HG03460 (cell line): ENCODE data around the gene CXXC5.

Source experiments
- ATAC-seq: cut with Tn5 transposase; IDR thresholded peaks from one replicate; pipeline ENCODE4 v1.9.1; 2021; ENCODE audit not compliant: unreplicated experiment

CXXC5 gene

DNA sequence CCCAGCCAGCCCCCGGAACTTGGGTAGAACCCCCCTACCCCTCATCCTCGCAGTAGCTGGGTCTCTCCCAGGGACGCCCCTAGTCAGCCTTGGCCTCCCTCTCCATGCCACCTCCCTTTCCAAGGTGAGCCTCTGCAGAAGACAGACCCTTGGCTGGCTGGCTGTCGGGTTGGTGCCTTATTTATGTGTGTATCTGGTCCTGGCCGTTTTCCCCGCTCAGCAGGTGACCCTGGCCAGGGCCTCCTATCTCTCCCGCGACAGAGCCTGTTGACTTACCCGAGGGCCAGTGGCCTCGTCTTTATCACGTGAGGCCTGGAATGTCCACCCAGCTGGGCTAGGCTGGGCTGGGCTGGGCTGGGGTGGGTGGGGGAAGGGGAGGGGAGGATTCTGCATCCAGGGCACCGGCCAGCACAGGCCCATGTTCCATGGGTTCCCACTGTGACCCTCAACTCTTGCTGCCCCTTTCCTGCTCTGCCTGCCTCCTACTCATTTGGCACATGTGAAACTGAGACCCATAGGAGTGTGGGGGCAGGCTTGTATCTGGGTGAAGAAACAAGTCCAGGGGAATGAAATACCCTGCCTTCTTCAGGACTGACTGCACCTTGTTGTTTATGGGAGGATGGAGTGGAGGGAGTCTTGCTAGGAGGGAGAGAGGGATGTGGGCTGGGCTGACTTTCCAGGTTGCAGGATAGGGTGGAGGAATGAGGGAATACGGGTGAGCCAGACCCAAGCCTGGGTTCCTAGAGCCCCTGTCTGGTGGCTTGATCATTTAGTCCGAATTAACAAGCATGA is 3.1 kb downstream of the CXXC5 start:
- ATAC-seq: no peak

DNA sequence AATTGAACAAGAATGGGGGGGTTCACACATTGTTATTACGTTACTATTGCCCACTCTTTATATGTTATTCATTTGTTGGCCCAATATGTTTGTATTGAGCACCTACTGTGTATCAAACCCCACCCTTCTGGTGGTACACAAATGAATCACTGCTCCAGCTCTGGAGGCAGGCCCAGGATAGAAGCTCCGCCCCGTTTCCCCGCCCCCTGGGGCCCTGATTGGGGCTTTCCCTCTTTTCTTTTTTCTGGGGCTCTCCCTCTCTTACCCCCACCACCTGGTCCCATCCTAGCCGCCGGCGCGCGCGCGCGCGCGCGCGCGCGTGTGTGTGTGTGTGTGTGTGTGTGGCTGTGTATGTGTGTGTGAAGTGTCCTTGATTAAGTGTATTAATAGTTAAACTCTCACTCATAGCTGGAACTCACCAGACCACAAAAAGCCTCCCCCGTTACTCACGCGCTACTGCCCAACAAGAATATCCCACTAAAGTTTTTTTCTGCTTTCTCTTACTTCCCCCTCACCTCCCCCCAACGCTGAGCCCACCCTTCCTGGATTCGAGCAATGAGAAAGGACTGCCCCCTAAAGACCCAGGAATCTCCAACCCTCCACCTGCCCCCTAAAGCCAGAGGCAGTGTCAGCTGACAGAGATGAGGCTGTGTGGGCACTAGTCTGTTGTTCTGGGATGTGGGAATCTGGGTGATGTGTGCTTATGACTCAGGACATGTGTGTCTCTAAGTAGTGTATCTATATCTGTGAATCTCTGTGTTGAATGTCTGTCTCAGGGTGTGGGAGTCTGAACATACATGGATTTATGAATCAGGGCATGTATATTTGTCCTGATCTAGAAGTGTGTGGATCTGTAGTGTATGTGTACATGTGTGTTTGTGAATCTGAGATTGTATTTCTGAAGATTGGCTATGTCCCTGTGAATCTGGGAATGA is 4.0 kb downstream of the CXXC5 start:
- peak; percentile 34 for ATAC-seq

DNA sequence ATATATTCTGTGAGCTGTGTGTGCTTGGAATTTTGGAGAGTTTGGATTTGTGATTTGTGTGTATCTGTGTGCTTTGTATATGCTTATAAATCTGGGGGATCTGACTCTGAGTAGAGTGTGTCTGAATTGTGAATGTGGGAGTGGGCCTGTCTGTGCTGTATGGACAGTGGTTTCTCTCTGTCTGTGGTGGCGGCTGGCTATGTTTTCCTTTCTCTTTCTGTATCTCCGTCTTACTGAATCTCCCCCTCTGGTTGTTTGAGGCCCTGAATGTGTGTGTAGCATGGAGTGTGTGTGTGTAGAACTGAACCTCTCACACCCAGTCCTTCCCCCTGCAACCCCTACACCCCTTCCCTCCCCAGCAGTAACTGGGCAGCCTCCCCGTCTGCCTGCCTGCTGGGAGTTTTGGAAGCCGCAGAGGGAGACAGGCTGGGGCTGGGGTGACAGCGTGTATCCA is 4.7 kb downstream of the CXXC5 start:
- peak; percentile 29 for ATAC-seq

DNA sequence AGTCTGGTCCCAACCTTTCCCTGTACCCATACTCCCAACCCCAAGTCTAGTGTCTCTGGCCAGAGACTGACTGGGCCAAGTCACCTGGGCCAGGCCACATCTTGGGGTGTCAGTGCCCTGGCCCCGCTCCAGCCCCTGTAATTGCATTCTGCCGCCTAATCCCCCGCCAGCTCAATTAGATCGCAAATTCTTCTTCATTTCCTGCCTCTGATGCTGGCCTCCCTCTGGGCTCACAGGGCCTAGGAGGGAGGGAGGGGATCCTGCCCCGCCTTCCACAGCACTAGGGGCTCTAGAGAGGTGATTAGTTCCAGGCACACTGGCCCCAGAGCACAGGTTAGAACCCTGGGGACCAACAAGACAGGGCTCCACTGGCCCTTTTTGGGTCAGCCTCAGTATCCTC is 5.5 kb downstream of the CXXC5 start:
- ATAC-seq: no peak

DNA sequence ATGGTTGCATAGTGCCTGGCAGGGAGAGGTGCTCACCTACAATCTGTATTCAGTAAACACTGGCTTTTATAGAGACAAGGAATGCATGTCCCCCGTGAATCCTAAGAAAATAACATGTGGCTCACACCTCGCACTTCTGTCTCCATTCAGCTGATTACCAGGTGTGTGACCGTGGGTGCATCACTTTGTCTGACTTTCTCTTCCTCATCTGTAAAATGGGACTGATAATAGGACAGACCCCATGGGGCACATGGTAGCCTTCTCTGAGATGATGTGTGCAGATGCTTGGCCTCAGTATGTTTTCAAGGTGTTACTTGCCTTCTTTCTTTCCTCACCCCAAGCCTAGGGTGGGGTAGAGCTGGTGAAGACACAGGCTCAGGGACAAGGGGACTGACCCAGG is 6.3 kb downstream of the CXXC5 start:
- ATAC-seq: no peak

DNA sequence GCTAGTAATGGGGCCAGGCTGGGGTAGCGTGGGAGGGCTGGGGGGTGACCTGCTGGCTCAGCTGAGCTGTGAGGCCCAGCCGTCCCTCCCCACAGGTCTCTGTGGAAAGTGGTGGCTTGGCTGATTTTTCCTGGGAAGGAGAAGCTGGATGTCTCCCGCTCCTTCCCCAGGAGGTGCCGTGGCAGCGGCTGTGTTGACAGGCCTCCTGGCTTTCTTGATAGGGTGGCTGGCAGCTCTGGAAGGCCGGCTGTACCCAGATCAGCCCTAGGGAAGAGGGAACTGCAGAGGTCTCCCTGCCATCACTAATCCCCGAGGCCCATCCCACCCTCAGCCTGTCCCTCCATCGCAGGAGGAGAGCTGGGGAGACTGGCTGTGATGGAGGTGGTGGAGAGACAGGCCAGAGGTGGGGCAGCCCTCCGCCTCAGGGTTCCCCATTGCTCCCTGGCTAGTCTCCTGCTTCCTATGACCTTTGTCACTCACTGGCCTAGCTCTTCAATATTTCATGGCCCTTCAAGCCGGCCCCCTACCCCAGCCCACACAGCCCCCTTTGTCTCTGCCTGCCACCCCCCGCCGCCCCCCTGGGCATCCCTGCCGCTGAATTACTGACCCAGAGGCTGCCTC is 6.8 kb downstream of the CXXC5 start:
- ATAC-seq: no peak

DNA sequence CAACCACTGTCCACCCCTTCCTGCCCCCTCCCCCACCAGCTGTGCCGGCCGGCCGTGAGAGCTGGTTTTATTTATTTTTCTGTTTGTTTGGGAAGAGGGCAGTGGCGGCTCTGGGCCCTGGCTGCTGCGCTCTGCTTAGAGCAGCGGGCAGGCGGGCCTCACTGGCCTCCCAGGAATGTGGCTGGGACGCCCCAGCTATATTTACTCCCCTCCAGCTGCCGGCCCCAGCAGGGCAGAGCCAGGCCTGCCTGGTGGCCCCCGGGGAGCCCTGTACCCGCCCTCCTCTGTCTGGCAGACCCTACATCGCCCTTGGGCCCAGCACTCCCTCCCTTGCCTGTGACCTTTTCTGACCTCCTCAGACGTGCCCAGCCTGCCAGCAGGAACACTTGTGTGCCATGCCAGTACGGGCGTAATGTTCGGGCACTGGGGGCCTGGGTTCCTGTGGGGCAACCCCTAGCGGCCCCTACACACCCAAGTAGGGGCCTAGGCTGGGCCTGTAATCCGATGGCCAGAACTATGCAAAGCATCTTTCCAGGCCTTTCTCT is 7.7 kb downstream of the CXXC5 start:
- no peak for ATAC-seq

DNA sequence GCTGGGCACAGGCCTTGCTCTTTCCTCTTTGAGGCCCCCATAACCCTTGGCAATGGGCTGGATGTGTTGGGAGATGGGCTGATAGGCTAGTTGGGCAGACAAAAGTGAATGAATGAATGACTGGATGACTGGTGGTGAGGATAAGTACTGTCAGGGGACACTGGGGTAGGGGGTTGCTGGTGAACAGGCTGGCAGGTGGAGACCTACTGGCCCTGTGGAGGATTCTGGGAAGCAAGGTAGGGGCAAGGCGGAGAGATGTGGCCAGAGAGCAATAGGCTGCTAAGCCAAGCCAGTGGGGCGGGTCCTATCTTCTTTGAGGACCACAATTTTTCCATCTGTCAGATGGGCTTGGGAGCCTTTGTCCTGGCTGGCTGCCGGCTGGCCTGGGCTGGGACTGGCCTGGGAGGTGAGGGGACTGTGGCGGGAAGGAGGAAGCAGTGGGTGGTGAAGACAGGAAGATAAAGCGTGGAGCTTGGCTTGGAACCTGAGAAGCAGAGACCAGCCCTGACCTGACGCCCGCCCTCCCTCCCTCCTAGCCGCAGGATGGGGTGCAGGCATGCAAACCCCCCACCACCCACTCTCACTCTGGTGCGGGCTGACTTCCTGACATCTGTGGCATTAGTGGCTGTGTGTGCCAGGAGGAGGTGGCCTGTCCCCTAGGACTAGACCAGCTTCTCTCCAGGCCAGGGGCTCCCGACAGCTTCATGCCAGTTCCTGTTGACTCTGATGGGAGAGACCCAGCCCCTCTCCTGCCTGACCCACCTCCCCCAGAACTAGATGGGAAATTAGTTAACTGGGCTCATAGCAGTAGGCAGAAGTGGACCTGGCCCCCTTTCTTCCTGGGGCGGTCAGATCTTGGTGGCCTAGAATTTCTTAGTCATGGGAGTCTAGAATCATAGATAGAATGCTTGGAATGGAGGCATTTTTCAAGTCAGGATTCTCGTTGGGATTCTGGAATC is 9.5 kb downstream of the CXXC5 start:
- ATAC-seq: no peak

DNA sequence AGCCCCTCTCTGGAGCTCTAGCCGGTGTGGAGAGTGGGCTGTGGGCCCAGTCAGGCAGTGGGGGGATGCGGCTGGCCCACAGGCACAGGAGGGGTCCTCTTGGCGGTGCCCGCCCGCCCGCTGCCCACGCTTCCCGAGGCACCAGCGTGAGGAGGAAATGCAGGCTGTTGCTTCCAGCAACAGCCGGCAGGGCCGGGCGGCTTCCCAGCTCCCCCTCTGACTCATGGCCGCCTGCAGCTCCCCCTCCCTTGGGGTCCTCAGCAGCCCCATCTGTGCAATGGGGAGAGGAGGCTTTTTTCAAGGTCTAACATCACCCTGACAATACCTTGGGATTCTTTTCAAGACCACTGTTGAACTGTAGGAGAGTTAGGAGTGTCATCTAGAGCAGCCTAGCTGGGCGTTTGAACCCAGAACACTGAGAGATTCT is 10.4 kb downstream of the CXXC5 start:
- ATAC-seq: no peak

DNA sequence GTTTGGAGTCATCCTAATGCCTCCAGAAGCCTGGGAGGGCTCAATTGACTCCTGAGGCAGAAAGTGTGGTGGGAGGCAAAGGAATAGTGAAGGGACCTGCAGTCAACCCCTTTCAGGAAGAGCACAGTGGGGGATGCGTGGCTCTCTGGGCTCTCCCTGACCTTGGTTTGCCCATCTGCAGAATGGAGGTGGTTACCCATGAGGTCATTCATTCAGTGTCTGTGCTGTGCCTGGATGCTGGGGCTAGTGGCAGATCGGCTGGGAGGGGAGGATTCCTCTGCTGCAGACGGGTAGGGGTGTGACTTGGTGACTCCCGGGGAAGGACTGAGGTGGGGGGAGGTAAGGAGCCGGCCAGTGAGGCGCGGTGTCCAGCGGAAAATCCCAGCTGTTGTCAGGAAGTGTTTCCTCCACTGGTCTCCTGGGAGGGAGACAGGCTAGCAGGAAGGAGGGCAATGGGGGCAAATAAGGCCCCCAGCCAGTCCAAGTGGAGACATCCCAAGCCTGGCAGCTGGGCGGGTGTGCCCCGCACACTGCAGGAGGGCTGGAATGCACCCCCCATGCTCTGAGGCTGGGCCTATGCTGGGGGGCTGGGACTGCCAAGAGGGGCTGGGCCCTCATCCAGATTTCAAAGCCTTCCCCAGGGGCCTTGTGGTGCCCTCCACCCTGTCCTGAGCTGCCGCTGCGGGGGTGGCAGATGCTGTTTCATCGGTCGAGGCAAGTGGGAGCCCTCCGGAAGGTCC is 10.9 kb downstream of the CXXC5 start:
- peak; percentile 29 for ATAC-seq

DNA sequence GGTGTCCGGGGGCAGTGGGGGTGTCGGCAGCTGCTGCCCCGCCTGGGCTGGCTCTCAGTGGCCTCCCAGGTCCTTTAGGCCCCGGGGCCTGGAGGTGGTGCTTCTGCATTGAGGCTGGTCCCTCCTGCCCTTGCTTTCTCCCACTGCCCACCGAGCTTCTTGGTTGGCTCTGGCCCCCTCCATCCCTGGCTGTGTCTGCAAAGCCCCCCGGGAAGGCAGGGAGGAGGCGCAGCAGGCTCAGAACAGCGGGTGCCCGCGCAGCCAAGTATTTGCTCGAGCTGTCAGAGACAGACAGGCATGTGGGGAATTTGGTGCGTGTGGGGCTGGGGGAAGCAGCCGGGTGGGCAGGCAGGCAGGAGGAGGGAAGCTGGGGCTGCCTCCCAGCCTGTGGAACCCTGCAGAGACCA is 11.5 kb downstream of the CXXC5 start:
- ATAC-seq: no peak

DNA sequence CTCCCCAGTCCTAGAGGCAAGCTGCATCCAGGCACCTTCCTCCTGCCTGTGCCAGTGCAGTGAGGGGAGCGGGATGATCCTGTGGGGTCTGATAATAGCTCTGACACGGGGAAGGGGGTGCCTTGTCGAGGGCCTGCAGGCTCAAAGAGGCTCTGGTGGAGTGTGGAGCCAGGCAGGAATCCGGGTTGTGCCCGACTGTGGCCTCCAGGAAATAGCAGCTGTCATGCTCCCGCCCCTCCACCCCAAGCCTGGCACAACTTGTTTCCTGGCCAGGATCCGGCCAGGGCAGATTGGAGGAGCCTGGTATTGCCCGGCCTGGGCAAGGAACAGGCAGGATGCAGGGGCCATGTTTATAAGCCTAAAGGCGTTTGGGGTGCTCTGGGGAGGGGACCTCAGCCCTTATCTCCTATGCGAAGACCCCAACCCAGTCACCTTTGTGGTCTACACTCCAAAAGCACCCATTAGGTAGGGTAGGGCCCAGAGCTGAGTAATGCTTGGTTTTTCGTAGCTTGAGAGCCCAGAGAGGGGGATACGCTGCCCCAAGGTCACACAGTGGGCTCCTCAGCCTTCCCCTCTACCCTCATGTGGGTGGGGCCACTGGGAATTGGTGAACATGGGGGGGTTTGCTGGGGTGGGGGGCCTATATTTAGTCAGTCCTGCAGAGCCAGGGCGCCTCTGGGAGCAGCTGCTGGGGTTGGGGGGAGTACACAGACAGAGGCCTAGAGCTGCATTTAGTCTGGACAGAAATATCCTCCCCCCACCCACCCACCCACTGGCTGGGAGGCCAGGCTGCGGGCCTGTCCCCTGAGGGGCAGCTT is 12.2 kb downstream of the CXXC5 start:
- ATAC-seq: no peak

DNA sequence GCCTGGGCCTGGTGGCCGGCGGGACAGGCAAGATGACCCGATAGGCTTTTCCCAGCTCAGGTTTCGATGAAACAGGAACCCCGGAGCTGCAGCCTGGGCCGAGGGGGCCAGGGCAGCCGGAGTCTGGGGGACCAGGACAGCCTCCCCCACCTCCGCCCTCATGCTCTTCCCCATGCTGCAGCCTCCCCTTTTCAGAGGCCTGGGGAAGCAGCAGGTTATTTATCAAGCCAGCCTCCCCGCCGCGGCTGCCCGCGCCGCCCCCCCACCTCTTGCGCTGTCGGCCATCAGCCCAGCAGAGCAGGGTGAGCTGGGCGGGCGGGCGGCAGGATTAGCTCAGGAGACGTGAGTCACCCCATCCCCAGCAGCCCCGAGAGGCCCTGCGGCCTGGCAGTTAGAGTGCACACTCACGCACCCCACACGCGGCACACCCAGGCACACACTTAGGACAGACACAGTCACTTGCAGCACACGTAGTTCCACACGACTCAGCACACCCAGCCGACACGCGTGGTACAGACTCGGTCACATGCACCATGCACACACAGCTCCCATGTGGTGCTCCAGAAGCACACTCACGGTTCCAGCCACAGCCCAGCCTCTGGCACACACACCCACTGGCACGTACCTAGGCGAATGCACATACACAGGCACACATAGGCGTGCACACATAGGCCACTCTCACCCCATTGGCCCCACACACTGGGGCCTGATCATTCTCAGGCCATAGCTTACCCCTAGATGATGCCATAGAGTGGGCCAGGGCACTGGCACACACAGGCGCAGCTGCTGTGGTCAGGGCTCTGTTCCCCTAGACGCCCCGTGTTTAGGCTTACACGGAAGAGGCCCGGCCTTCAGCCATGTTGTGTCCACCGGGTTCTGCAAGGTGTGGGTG is 13.0 kb downstream of the CXXC5 start:
- ATAC-seq: peak; percentile 24

DNA sequence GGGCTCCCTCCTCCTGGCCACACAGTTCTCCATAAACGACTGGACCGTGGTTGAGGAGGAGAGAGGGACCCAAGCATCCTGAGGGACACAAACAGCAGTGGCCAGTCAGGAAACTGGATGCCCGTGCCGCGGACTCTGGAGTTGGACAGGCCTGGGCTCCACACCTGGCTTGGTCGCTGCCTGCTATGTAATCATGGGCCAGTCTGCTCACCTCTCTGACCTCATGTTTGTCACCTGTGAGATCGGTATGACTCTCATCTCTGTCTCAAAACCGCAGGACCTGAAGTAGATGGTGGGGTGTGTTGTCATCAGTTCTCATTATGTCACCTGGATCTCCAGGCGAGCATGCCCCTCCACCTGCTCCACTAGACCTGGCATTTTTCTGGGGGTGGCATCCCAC is 14.5 kb downstream of the CXXC5 start:
- no peak for ATAC-seq

DNA sequence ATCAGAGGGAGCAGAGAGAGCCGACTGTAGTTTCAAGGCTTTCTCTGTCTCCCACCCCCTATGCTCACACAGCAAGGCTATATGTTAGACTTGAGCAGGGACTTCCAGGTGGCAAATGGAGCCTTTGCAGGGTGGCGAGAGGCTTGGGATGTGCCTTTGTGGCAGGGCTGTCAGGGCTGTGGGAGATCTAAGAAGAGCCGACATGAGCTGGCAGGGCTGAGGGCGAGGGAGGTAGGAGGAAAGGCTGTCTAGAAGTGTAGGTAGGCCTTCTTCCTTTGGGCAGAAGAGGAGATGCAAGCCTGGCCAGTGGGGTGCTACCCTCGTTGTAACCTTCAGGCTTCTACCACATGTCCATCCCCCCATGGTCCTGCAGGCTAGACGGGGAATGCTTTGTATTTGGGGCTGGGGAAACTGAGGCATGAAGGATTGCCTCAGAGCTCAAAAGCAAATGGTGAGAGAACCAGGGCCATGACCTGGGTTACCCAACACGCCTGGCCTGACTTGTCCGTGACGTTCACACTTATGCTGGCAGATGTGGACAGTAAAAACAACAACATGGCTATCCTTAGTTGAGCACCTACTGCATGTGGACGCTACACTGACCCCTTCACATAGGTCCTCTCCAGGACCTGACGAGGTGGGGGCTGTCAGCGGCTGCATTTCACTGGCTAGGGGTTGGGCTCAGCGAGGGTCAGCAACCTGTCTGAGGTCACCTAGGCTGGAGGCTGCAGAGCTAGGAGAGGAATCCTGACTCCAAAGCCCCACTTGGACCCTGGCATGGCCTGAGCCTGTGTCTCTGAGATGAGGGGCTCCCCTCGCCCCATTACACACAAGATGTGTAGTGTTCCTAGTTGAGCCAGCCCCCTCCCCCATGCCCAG is 15.3 kb downstream of the CXXC5 start:
- no peak for ATAC-seq

DNA sequence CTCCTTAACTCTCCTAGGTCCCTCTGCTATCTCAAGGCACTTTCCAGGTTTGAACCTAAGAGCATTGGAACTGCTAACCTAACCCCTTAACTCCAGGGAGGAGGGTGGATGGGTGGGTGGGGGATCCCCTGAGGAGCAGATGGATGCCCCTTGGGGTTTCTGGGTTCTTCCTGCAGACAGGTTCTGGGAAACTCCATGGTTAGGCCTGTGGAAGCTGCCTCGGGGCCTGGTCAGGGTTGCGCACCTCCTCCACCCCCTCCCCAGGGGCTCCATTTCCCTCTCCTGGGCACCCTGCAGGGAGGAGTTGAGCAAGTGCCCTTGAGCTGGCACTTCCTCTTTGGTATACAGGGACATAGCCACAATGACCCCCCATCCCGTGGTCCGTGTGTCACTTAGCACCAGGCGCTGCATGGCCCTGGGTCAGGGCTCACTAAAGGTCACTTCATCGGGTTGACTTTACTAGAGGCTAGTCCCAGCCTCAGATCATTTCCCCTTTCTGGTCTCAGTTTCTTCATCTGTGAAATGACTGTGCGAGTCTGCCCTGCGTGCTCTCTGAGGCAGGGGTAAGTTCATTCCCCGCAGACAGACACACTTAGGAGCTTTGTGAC is 16.0 kb downstream of the CXXC5 start:
- peak; percentile 34 for ATAC-seq
